LNCAP (cell line): Measurements from ENCODE around the gene AGT.

Experiments
- TF ChIP-seq, protein P1 (sequence below): fragments of 450-650 bp; IDR thresholded peaks from 2 replicates; pipeline ENCODE4 v1.5.1; 2017; ENCODE audit warnings: mild to moderate bottlenecking

The AGT gene

DNA sequence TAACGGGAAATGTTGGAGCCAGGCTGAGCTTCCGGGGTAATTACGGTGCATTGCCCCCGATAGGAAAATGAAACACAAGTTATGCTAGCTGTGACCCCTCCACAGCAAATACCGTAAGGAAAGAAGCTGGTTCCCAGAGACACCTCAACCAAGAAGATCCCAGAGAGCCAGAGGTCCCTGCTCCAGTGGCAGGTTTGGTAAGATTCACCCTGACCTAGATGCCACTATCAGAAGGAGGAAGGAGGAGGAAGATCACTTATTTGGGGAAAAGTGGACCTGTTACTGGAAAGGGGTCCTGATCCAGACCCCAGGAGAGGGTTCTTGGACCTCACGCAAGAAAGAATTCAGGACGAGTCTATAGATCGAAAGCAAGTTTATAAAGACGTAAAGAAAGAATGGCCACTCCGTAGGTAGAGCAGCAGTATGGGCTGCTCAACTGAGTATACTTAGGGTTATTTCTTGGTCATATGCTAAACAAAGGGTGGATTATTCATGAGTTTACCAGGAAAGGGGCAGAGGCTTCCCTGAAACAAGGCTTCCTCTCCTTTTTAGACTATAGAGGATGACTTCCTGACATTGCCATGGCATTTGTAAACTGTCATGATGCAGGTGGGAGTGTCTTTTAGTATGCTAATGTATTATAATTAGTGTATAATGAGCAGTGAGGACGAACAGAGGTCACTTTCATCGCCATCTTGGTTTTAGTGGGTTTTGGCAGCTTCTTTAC, 25.8 kb upstream of the AGT start:
- TF ChIP-seq, protein P1, sequence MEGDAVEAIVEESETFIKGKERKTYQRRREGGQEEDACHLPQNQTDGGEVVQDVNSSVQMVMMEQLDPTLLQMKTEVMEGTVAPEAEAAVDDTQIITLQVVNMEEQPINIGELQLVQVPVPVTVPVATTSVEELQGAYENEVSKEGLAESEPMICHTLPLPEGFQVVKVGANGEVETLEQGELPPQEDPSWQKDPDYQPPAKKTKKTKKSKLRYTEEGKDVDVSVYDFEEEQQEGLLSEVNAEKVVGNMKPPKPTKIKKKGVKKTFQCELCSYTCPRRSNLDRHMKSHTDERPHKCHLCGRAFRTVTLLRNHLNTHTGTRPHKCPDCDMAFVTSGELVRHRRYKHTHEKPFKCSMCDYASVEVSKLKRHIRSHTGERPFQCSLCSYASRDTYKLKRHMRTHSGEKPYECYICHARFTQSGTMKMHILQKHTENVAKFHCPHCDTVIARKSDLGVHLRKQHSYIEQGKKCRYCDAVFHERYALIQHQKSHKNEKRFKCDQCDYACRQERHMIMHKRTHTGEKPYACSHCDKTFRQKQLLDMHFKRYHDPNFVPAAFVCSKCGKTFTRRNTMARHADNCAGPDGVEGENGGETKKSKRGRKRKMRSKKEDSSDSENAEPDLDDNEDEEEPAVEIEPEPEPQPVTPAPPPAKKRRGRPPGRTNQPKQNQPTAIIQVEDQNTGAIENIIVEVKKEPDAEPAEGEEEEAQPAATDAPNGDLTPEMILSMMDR, result no peak

DNA sequence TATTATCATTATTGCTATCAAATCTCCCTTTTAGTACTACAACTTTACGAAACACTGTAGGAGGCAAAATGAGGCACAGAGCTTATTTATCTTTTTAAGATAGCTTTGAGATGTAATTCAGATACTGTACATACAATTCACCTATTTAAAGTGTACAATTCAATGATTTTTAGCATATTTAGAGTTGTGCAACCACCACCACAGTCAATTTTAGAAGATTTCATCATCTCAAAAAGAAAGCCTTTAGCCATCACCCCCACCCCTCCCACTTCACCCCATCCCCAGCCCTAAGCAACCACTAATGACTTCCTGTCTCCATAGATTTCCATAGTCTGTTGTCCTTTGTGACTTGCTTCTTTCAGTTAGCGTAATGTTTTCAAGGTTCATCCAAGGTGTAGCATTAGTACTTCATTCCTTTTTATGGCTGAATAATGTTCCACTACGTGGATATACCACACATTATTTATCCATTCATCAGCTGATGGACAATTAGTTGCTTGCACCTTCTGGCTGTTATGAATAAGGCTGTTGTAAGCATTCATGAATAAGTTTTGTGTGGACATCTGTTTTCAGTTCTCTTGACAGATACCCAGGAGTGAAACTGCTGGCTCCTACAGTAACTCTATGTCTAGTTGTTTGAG, 23.8 kb upstream of the AGT start:
- TF ChIP-seq, protein P1, result no peak

GRCh38 chr1:230735447-230735846, 21.5 kb upstream of the AGT start:
- TF ChIP-seq, protein P1, result no peak

DNA sequence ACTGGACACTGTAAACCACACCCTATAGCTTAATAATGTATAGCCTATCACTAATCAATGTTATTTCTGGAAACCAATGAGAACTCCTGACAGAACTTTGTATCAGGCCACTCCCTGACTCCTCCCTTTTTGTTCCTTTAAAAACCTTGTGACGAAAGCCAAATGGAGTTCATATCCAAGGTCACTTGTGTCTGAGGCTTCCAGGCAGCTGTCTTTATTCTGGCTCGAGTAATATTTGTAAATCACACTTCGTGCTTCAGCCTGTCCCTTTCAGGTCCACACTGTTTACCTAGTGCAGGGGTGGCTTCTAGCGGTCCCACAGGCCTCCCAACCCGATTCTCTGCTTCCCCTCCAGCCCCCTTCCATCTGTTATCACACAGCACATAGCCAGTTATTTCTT, 17.1 kb upstream of the AGT start:
- TF ChIP-seq, protein P1, result no peak

GRCh38 chr1:230728710-230729392, 14.9 kb upstream of the AGT start:
- TF ChIP-seq, protein P1, result no peak

- TF ChIP-seq, protein P1, result no peak
Observed at GRCh38 chr1:230725256-230726012, 11.5 kb upstream of the AGT start.

- TF ChIP-seq, protein P1, result no peak
Observed at GRCh38 chr1:230717251-230717650, 3.3 kb upstream of the AGT start.
